Measurements from ENCODE around the gene UBASH3A.

UBASH3A gene

GRCh38 chr21:42461185-42461520, 57.5 kb downstream of the UBASH3A start:
- no peaks in the 10 kb centered on the region for H3K27me3 ChIP-seq (ENCODE audit: insufficient read depth, low read length)
- H3K4me2 ChIP-seq (ENCODE audit: low read length): peak overlapping the region; percentile 76
- H3K27ac ChIP-seq (ENCODE audit: low read depth, low read length, poor library complexity, severe bottlenecking): peak overlapping the region; percentile 83
- H3K4me3 ChIP-seq (ENCODE audit: low read depth, low read length, poor library complexity, severe bottlenecking): peak overlapping the region; percentile 20
- no peaks in the 10 kb centered on the region for H3K79me2 ChIP-seq (ENCODE audit: insufficient read depth, low read length)
- H3K4me1 ChIP-seq (ENCODE audit: insufficient read depth, low read length, severe bottlenecking): peaks cover 66% of the 10 kb centered on the region
- H3K9me2 ChIP-seq (ENCODE audit: low read depth, low read length): no peaks in the 10 kb centered on the region
- H3K36me3 ChIP-seq (ENCODE audit: insufficient read depth, low read length): no peaks in the 10 kb centered on the region
- H4K20me1 ChIP-seq (ENCODE audit: insufficient read depth, low read length): no peaks in the 10 kb centered on the region
- no peak overlapping the region; the same call in 1 of the 2 replicates for H3K9ac ChIP-seq (ENCODE audit: low read length)
- H3K9me3 ChIP-seq (ENCODE audit: low read length): peaks cover 4% of the 10 kb centered on the region; the same call in 1 of the 2 replicates
- H2AFZ ChIP-seq (ENCODE audit: low read length): no peak overlapping the region
- H3F3A ChIP-seq (ENCODE audit: insufficient read depth, low read length): no peaks in the 10 kb centered on the region
- TF ChIP-seq EZH2 (IDR thresholded peaks at IDR 0.05; ENCODE audit: borderline replicate concordance, low read length): no peak
- TF ChIP-seq, protein P1, sequence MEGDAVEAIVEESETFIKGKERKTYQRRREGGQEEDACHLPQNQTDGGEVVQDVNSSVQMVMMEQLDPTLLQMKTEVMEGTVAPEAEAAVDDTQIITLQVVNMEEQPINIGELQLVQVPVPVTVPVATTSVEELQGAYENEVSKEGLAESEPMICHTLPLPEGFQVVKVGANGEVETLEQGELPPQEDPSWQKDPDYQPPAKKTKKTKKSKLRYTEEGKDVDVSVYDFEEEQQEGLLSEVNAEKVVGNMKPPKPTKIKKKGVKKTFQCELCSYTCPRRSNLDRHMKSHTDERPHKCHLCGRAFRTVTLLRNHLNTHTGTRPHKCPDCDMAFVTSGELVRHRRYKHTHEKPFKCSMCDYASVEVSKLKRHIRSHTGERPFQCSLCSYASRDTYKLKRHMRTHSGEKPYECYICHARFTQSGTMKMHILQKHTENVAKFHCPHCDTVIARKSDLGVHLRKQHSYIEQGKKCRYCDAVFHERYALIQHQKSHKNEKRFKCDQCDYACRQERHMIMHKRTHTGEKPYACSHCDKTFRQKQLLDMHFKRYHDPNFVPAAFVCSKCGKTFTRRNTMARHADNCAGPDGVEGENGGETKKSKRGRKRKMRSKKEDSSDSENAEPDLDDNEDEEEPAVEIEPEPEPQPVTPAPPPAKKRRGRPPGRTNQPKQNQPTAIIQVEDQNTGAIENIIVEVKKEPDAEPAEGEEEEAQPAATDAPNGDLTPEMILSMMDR (IDR thresholded peaks at IDR 0.05; ENCODE audit: low read length): no peak

DNA sequence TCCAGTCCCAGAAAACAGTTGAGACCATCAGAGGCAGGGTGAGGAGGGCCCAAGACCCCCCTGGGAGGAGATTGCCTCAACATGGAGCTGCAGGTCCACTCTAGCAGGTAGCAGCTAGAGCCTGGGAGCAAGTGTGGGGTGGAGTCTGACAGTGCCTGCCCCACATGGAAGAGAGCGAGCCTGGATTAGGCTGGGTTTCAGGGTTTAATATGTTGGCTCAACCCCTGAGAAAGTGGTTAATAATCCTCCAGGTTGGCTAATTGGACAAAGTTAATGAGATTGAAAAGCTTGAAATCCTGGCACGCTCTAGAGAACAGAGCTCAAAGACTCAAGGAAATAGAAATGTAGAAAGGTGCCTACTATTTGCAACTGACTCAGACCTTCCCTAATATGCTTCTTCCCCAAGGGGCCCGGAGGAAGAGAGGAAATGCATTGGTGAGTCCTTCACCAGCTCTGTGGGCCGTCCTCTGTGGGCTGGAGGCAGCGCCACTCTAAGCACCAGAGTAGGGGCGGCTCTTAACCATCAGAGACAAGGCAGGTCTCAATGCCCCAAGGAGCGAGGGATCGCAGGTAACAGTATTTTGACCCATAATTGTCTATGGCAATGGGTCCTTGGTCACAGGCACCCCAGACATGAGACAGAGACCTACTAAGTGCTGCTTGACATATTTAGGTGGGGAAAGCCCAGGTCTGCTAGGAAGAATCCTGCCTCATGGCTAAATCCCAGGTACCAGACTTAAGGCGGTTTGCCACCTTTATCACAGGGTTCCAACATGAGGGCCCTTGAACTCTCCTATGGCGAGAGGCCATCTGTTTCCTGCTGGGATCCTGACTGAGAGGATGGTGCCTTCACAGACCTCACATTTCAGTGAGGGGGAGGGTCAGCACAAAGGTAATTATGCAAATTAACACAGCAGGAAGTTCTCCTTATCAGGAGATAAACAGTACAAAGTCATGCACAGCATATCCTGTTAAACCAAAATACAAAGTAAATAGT, 58.5 kb downstream of the UBASH3A start:
- no peaks in the 10 kb centered on the region for H3K79me2 ChIP-seq (ENCODE audit: insufficient read depth, low read length)
- peak overlapping the region; percentile 20 for H3K4me3 ChIP-seq (ENCODE audit: low read depth, low read length, poor library complexity, severe bottlenecking)
- peak overlapping the region; percentile 76; the same call in 1 of the 2 replicates for H3K4me2 ChIP-seq (ENCODE audit: low read length)
- peaks cover 4% of the 10 kb centered on the region; the same call in 1 of the 2 replicates for H3K9me3 ChIP-seq (ENCODE audit: low read length)
- no peak overlapping the region for H2AFZ ChIP-seq (ENCODE audit: low read length)
- no peaks in the 10 kb centered on the region for H3F3A ChIP-seq (ENCODE audit: insufficient read depth, low read length)
- no peaks in the 10 kb centered on the region for H3K27me3 ChIP-seq (ENCODE audit: insufficient read depth, low read length)
- H3K4me1 ChIP-seq (ENCODE audit: insufficient read depth, low read length, severe bottlenecking): peaks cover 68% of the 10 kb centered on the region
- TF ChIP-seq, protein P1 (IDR thresholded peaks at IDR 0.05; ENCODE audit: low read length): no peak
- no peak for TF ChIP-seq EZH2 (IDR thresholded peaks at IDR 0.05; ENCODE audit: borderline replicate concordance, low read length)
- no peaks in the 10 kb centered on the region for H3K9me2 ChIP-seq (ENCODE audit: low read depth, low read length)
- no peaks in the 10 kb centered on the region for H3K36me3 ChIP-seq (ENCODE audit: insufficient read depth, low read length)
- H3K27ac ChIP-seq (ENCODE audit: low read depth, low read length, poor library complexity, severe bottlenecking): peak overlapping the region; percentile 83
- no peaks in the 10 kb centered on the region for H4K20me1 ChIP-seq (ENCODE audit: insufficient read depth, low read length)
- no peak overlapping the region; the same call in 1 of the 2 replicates for H3K9ac ChIP-seq (ENCODE audit: low read length)

DNA sequence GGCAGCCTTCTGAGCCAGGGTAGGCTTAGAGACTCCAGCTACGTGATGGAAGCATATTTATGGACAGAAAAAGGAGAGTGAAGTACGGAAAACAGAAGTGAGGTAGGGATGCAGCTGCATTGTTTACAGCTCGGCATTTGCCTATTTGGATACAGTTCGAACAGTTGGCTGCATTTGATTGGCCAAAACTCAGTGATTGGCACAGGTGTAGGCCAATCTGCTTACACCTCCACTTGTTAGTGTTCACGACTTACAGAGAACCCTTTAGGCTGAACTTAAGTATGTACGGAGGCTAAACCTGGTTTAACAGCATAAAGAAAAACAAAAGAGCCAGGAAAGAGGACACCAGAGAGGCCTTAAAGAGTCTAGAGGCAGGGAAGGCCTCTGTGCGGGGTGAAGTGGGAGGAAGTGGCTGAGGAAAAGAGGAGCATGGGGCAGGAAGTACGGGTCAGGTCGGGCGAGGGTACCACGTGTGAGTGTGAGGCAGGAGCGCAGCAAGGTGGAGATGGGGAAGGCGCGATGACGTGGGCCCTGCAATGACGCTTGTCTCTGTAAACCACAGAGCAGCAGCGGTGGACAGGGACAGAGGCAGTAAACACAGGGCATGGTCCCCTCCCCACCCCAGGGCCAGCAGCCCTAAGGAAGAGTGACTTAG, 60.3 kb downstream of the UBASH3A start:
- H3K36me3 ChIP-seq (ENCODE audit: insufficient read depth, low read length): no peaks in the 10 kb centered on the region
- no peaks in the 10 kb centered on the region for H3K9me3 ChIP-seq (ENCODE audit: low read length)
- peak overlapping the region; percentile 49; the same call in 1 of the 2 replicates for H3K4me2 ChIP-seq (ENCODE audit: low read length)
- no peaks in the 10 kb centered on the region for H3K27me3 ChIP-seq (ENCODE audit: insufficient read depth, low read length)
- TF ChIP-seq, protein P1 (IDR thresholded peaks at IDR 0.05; ENCODE audit: low read length): no peak
- no peak for TF ChIP-seq EZH2 (IDR thresholded peaks at IDR 0.05; ENCODE audit: borderline replicate concordance, low read length)
- no peak overlapping the region for H3K9ac ChIP-seq (ENCODE audit: low read length)
- H3K4me3 ChIP-seq (ENCODE audit: low read depth, low read length, poor library complexity, severe bottlenecking): peak overlapping the region; percentile 7
- peak overlapping the region; percentile 43 for H3K27ac ChIP-seq (ENCODE audit: low read depth, low read length, poor library complexity, severe bottlenecking)
- H3K9me2 ChIP-seq (ENCODE audit: low read depth, low read length): no peaks in the 10 kb centered on the region
- no peaks in the 10 kb centered on the region for H4K20me1 ChIP-seq (ENCODE audit: insufficient read depth, low read length)
- H3F3A ChIP-seq (ENCODE audit: insufficient read depth, low read length): no peaks in the 10 kb centered on the region
- H2AFZ ChIP-seq (ENCODE audit: low read length): peak overlapping the region; percentile 68; the same call in 1 of the 2 replicates
- H3K79me2 ChIP-seq (ENCODE audit: insufficient read depth, low read length): no peaks in the 10 kb centered on the region
- peaks cover 73% of the 10 kb centered on the region for H3K4me1 ChIP-seq (ENCODE audit: insufficient read depth, low read length, severe bottlenecking)
